ENCODE measurements around the gene UGT1A9.

The UGT1A9 gene

GRCh38 chr2:233754872-233755611, 83.3 kb downstream of the UGT1A9 start:
- DNase-seq (ENCODE audit: extremely low spot score, insufficient read length, low read depth) (no peak), FAIRE-seq (no peak)

DNA sequence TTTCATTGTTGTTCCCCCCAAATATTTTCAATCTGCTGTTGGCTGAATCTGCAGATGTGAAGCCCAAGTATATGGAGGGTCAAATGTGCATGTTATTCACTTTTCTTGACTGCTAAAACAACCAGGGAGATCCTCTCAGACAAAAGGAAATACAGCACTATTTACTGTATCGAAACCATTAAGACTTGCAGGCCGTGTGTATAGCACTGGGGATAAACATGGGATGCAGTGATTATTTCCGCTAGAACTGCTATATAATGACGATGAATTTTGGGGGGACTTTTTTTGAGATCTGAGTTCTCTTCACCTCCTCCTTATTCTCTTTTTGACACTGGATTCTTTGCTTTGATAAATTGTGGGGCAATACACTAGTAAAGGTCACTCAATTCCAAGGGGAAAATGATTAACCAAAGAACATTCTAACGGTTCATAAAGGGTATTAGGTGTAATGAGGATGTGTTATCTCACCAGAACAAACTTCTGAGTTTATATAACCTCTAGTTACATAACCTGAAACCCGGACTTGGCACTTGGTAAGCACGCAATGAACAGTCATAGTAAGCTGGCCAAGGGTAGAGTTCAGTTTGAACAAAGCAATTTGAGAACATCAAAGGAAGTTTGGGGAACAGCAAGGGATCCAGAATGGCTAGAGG, 84.9 kb downstream of the UGT1A9 start:
- no peak for FAIRE-seq
- DNase-seq (ENCODE audit: extremely low spot score, insufficient read length, low read depth): no peak

DNA sequence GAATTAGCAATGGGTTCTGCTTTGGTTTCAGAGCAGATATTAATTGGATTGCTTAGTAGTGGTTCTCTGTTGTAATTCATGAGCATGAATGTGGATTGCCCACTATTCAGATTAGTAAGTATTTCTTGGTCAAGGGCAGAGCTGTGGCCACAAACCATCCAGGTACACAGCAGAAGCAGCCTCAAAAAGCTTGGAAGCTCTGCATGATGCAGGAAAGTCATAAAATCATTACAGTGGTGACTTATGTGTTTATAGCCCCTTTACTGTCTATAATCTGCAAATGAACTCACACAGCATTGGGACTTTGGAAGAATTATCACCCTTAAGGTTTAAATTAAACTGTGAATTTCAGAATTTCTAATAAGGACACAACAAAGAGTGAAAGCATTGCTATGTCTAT, 86.4 kb downstream of the UGT1A9 start:
- no peak for FAIRE-seq
- DNase-seq (ENCODE audit: extremely low spot score, insufficient read length, low read depth): no peak

GRCh38 chr2:233758849-233759248, 87.2 kb downstream of the UGT1A9 start:
- no peak for DNase-seq (ENCODE audit: extremely low spot score, insufficient read length, low read depth)
- FAIRE-seq: no peak

GRCh38 chr2:233760043-233760442, 88.3 kb downstream of the UGT1A9 start, which contains the start of gene UGT1A1:
TSS of gene UGT1A1 (plus strand) at chr2:233760270. CDS start at chr2:233760288, 18 bp downstream.
- no peak for DNase-seq (ENCODE audit: extremely low spot score, insufficient read length, low read depth)
- no peak for FAIRE-seq

- DNase-seq (ENCODE audit: extremely low spot score, insufficient read length, low read depth) (no peak), FAIRE-seq (no peak)
Measured at GRCh38 chr2:233761040-233761769, 89.5 kb downstream of the UGT1A9 start.

- DNase-seq (ENCODE audit: extremely low spot score, insufficient read length, low read depth) (no peak), FAIRE-seq (no peak)
Measured at GRCh38 chr2:233764264-233764663, 92.6 kb downstream of the UGT1A9 start.

- DNase-seq (ENCODE audit: extremely low spot score, insufficient read length, low read depth): no peak
- no peak for FAIRE-seq
Measured at GRCh38 chr2:233764761-233765160, 93.1 kb downstream of the UGT1A9 start.

DNA sequence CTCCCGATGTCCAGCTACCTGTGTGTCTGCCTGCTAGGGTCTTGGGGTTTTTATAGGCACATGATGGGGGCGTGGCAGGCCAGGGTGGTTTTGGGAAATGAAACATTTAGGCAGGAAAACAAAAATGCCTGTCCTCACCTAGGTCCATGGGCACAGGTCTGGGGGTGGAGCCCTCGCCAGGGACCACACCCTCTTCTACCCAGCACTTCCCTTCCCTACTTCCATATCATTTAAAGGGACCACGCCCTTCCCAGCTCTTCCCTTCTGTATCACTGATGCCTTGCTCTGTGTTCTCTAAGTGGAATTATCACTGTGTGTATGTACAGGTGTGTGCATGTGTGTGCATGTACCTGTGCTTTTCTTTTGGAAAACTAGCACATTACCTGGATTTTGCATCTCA, 94.7 kb downstream of the UGT1A9 start:
- DNase-seq (ENCODE audit: extremely low spot score, insufficient read length, low read depth): no peak
- FAIRE-seq: no peak

- DNase-seq (ENCODE audit: extremely low spot score, insufficient read length, low read depth) (no peak), FAIRE-seq (no peak)
Measured at GRCh38 chr2:233768076-233768475, 96.4 kb downstream of the UGT1A9 start.

DNA sequence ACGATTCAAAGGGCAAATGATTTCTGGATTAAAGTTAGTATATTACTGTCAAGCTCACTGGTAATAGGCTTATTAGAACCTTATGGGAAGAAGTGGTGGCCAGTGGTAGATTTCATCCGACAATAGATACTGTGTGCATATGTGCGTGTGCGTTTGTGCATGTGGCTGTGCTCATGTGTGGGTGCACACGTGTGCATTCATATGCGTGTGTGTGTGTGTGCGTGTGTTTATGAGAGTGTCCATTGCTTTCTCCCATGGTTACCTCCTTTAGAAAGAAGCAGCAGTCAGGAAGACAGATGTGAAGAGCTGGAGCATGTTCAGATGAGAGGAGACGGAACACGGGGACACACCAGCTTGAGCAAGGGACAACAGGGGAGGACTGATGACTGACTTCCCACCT, 97.6 kb downstream of the UGT1A9 start:
- no peak for FAIRE-seq
- no peak for DNase-seq (ENCODE audit: extremely low spot score, insufficient read length, low read depth)

DNA sequence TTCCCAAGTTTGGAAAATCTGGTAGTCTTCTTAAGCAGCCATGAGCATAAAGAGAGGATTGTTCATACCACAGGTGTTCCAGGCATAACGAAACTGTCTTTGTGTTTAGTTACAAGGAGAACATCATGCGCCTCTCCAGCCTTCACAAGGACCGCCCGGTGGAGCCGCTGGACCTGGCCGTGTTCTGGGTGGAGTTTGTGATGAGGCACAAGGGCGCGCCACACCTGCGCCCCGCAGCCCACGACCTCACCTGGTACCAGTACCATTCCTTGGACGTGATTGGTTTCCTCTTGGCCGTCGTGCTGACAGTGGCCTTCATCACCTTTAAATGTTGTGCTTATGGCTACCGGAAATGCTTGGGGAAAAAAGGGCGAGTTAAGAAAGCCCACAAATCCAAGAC, 100.5 kb downstream of the UGT1A9 start:
- FAIRE-seq: no peak
- DNase-seq (ENCODE audit: extremely low spot score, insufficient read length, low read depth): no peak

GRCh38 chr2:233772583-233772982, 100.9 kb downstream of the UGT1A9 start:
- DNase-seq (ENCODE audit: extremely low spot score, insufficient read length, low read depth): no peak
- FAIRE-seq: no peak

DNA sequence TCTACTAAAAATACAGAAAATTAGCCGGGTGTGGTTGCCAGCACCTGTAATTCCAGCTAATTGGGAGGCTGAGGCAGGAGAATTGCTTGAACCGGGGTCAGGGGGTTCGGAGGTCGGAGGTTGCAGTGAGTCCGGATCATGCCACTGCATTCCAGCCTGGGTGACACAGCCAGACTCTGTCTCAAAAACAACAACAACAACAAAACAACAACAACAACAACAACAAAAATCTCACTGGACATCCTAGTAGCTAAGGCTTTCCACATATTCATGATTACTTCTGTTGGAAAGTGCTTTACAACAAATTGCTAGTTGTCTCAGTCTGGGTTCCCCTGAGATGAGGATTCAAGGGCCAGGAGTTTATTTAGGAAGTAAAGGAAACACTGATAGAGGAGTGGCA, 102.2 kb downstream of the UGT1A9 start:
- DNase-seq (ENCODE audit: extremely low spot score, insufficient read length, low read depth) (no peak), FAIRE-seq (no peak)

GRCh38 chr2:233775414-233775813, 103.7 kb downstream of the UGT1A9 start:
- no peak for FAIRE-seq
- no peak for DNase-seq (ENCODE audit: extremely low spot score, insufficient read length, low read depth)

DNA sequence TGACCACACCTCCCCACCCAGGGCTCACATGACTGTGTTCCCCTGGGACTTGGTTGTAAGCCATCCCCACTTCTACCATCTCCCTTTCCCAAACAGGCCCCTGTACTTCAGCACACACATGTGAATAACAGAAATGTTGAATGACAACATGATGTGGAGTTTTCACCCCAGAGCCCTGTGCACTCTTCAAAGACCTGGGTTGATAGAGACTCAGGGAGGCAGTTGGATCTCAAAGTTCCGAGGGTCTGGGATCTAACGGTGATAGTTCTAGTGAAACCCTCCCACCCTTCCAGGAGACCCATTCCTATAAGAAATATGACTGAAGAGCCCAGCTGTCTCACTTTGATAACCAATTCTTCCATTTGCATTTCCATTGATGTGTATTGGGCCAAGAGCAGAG, 106.3 kb downstream of the UGT1A9 start, which contains the start of gene MROH2A:
Gene MROH2A (plus strand): TSS at position 301 of the 400 bp plus-strand sequence. CDS start 1,029 bp downstream, outside the sequence.
- DNase-seq (ENCODE audit: extremely low spot score, insufficient read length, low read depth) (no peak), FAIRE-seq (no peak)

GRCh38 chr2:233779722-233780121, 108.0 kb downstream of the UGT1A9 start:
- FAIRE-seq: no peak
- no peak for DNase-seq (ENCODE audit: extremely low spot score, insufficient read length, low read depth)

GRCh38 chr2:233780771-233781170, 109.1 kb downstream of the UGT1A9 start:
- DNase-seq (ENCODE audit: extremely low spot score, insufficient read length, low read depth): no peak
- FAIRE-seq: no peak

- FAIRE-seq: no peak
- DNase-seq (ENCODE audit: extremely low spot score, insufficient read length, low read depth): no peak
Measured at GRCh38 chr2:233789554-233789953, 117.9 kb downstream of the UGT1A9 start.

GRCh38 chr2:233791151-233791882, 119.6 kb downstream of the UGT1A9 start:
- FAIRE-seq (no peak), DNase-seq (ENCODE audit: extremely low spot score, insufficient read length, low read depth) (no peak)
